ENCODE data around the gene KAZN. TPM values are rescaled to one million over a fixed set of nuclear protein-coding genes. Genes with fewer than 3 reads are reported as not detected.

KAZN gene
- polyA plus RNA-seq, 2 of the 4 experiments (the other 2 are of a cell fraction) = 1.3 to 1.9 TPM

- H3K4me1 ChIP-seq = peaks cover 15% of the 10 kb centered on the region
- H3K4me2 ChIP-seq = no peak overlapping the region
- TF ChIP-seq GATA3 (IDR thresholded peaks at IDR 0.05; ENCODE audit: borderline replicate concordance) = no peak
- TF ChIP-seq ZFP36 (IDR thresholded peaks at IDR 0.05; ENCODE audit: borderline replicate concordance, partially characterized antibody) = no peak
- no peak for TF ChIP-seq RFX5 (IDR thresholded peaks at IDR 0.05)
- TF ChIP-seq ZNF302 (CRISPR knock-in tag; IDR thresholded peaks at IDR 0.05) = no peak
- TF ChIP-seq JUN (IDR thresholded peaks at IDR 0.05) = no peak
- no peak for TF ChIP-seq FOSL2 (IDR thresholded peaks at IDR 0.05)
- no peak for TF ChIP-seq FOSL2 (CRISPR knock-in tag; IDR thresholded peaks at IDR 0.05)
- no peak for TF ChIP-seq POLR2A (IDR thresholded peaks at IDR 0.05; ENCODE audit: low read length)
- no peak for TF ChIP-seq NPAS2 (CRISPR knock-in tag; IDR thresholded peaks at IDR 0.05; ENCODE audit: borderline replicate concordance)
- TF ChIP-seq POLR2AphosphoS2 (conservative IDR thresholded peaks at IDR 0.05; ENCODE audit: low read length) = no peak
- no peak for TF ChIP-seq RCOR1 (IDR thresholded peaks at IDR 0.05; ENCODE audit: low read depth, low read length)
- no peak for TF ChIP-seq USF2 (IDR thresholded peaks at IDR 0.05)
- TF ChIP-seq HDAC2 (IDR thresholded peaks at IDR 0.05) = no peak
- no peak for TF ChIP-seq HOXB5 (CRISPR knock-in tag; IDR thresholded peaks at IDR 0.05)
- no peak for TF ChIP-seq MAFK (IDR thresholded peaks at IDR 0.05; ENCODE audit: partially characterized antibody)
- DNase-seq (ENCODE audit: low read depth in 1 of 2, low spot score in 1 of 2) = no peak
- H3K27ac ChIP-seq = no peak overlapping the region
- POLR2A ChIA-PET = no interaction called here
- ATAC-seq = no peak
- no peaks in the 10 kb centered on the region for H3K9me3 ChIP-seq
- 52% methylated on average over 6 of the region's 6 CpGs for WGBS (ENCODE audit: missing lambda C conversion rate)
- CTCF ChIA-PET = interaction anchor here (1.1 kb wide), 1 partner anchor 364 kb away, joined by 3 read pairs; no protein-coding TSS in a partner anchor
- FAIRE-seq = no peak
- no peak overlapping the region for H3K4me3 ChIP-seq
Observed at GRCh38 chr1:14737561-14738094, 139.1 kb downstream of the KAZN start.

GRCh38 chr1:14738235-14738634 is 139.8 kb downstream of the KAZN start:
- TF ChIP-seq MAX (IDR thresholded peaks at IDR 0.05) (no peak), REST (IDR thresholded peaks at IDR 0.05) (no peak), NPAS2 (CRISPR knock-in tag; IDR thresholded peaks at IDR 0.05; ENCODE audit: borderline replicate concordance) (no peak), HEYL (CRISPR knock-in tag; IDR thresholded peaks at IDR 0.05) (no peak), HDAC2 (IDR thresholded peaks at IDR 0.05) (no peak), HES2 (IDR thresholded peaks at IDR 0.05) (no peak)
- POLR2A ChIA-PET = no interaction called here
- H3K4me1 ChIP-seq = peaks cover 21% of the 10 kb centered on the region
- no peak overlapping the region for H3K4me2 ChIP-seq
- no peak overlapping the region for H3K27ac ChIP-seq
- FAIRE-seq (no peak), DNase-seq (ENCODE audit: low read depth in 1 of 2, low spot score in 1 of 2) (no peak), ATAC-seq (no peak)
- no peak overlapping the region for H3K4me3 ChIP-seq
- CTCF ChIA-PET = interaction anchor here (1.1 kb wide), 1 partner anchor 363 kb away, joined by 3 read pairs; no protein-coding TSS in a partner anchor
- 68% methylated on average over 6 of the region's 6 CpGs for WGBS (ENCODE audit: missing lambda C conversion rate)
- H3K9me3 ChIP-seq = no peaks in the 10 kb centered on the region

GRCh38 chr1:14738647-14739046 is 140.2 kb downstream of the KAZN start:
- CTCF ChIA-PET = no interaction called here

More at GRCh38 chr1:14738647-14739046, 140.2 kb downstream of the KAZN start:
- Histone ChIP-seq H3K27ac (no peak overlapping the region), H3K9me3 (no peaks in the 10 kb centered on the region), H3K4me3 (no peak overlapping the region), H3K4me2 (no peak overlapping the region), H3K4me1 (peaks cover 25% of the 10 kb centered on the region)
- POLR2A ChIA-PET = no interaction called here
- 46% methylated on average over 8 of the region's 8 CpGs for WGBS (ENCODE audit: missing lambda C conversion rate)
- DNase-seq (ENCODE audit: low read depth in 1 of 2, low spot score in 1 of 2) (no peak), FAIRE-seq (no peak), ATAC-seq (no peak)
- TF ChIP-seq USF2 (IDR thresholded peaks at IDR 0.05) (no peak), HEYL (CRISPR knock-in tag; IDR thresholded peaks at IDR 0.05) (no peak), EP300 (IDR thresholded peaks at IDR 0.05) (no peak), HOXB5 (CRISPR knock-in tag; IDR thresholded peaks at IDR 0.05) (no peak), JUNB (IDR thresholded peaks at IDR 0.05) (no peak), CHD4 (IDR thresholded peaks at IDR 0.05; ENCODE audit: borderline replicate concordance) (no peak)

Data from A549 (cell line).